ENCODE data around the gene ABO.
"Not testable (repeated sequence)": the region's sequence is repeated elsewhere in the genome, so short reads cannot be mapped to it uniquely, and the experiment has no call there.

The ABO gene

DNA sequence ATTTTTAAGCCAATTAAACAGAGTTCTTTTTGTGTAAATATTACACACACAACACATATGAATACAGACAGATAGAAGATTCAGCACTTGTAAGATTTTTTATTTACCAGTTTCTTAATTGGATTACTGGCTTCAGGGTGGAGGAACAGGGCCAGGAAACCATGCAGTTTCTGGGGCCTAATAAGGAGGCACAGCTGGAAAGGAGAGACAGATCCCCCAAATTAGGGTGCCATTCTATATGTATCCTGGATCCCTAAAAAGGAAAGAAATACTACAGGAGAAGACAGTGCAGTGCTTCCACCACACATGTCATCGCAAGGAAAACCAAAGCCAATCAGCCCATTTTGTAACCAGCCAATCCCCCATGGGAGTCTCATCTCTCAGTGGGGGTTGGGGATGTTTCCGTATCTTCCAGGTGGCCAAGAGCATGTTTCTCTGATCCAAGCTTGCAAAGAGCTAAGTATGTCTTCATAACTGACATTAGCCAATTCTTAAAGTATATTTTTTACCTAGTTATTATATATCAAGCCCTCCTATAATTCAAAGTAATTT, 15.8 kb upstream of the ABO start:
- DNase-seq (ENCODE audit: extremely low read depth in 1 of 2, low read depth in 1 of 2), result no peak

- DNase-seq (ENCODE audit: extremely low read depth in 1 of 2, low read depth in 1 of 2), result no peak
Observed at GRCh38 chr9:133286523-133286922, 11.5 kb upstream of the ABO start.

- no peak for DNase-seq (ENCODE audit: extremely low read depth in 1 of 2, low read depth in 1 of 2)
Observed at GRCh38 chr9:133285252-133285775, 10.3 kb upstream of the ABO start.

- no peak for DNase-seq (ENCODE audit: extremely low read depth in 1 of 2, low read depth in 1 of 2)
Observed at GRCh38 chr9:133284362-133284761, 9.4 kb upstream of the ABO start.

GRCh38 chr9:133283255-133284032, 8.4 kb upstream of the ABO start:
- DNase-seq (ENCODE audit: extremely low read depth in 1 of 2, low read depth in 1 of 2), result not testable (repeated sequence)

GRCh38 chr9:133282464-133283238, 7.7 kb upstream of the ABO start:
- DNase-seq (ENCODE audit: extremely low read depth in 1 of 2, low read depth in 1 of 2), result no peak

DNA sequence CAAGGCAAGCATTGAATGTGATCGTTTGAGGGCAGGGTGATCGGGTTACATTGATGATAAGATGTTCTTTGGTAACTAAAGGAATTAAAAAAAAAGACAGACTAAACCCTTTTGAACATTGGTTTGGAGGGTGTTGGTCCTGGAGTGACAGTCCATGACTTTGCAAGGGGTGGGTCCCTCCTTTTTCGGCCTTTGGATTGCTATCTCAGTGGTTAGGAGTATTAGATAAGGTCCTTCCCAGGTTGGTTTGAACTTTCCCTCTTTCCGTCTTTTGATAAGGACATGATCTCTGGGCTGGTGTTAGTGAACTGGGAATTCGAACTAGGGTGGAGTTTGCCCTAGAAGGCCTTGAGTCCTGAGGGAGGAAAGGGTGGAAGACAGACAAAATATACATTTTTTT, 5.4 kb upstream of the ABO start:
- DNase-seq (ENCODE audit: extremely low read depth in 1 of 2, low read depth in 1 of 2), result no peak

GRCh38 chr9:133278161-133279114, 3.4 kb upstream of the ABO start:
- DNase-seq (ENCODE audit: extremely low read depth in 1 of 2, low read depth in 1 of 2), result no peak

- no peak for DNase-seq (ENCODE audit: extremely low read depth in 1 of 2, low read depth in 1 of 2)
Observed at GRCh38 chr9:133277467-133277866, 2.5 kb upstream of the ABO start.

DNA sequence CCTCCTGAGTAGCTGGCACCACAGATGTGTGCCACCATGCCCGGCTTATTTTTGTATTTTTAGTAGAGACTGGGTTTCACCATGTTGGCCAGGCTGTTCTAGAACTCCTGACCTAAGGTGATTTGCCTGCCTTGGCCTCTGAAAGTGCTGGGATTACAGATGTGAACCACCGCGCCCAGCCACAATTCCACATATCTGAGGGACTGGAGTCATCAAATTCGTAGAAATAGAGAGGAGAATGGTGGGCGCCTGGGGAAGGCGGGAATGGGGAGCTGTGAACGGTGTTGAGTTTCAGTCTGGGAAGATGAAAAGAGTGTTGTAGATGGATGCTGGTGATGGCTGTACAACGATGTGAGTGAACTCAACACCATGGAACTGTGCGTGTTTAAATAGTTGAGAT, 1.9 kb upstream of the ABO start:
- DNase-seq (ENCODE audit: extremely low read depth in 1 of 2, low read depth in 1 of 2), result no peak

- DNase-seq (ENCODE audit: extremely low read depth in 1 of 2, low read depth in 1 of 2), result no peak
Observed at GRCh38 chr9:133276001-133276884, 1.2 kb upstream of the ABO start.

DNA sequence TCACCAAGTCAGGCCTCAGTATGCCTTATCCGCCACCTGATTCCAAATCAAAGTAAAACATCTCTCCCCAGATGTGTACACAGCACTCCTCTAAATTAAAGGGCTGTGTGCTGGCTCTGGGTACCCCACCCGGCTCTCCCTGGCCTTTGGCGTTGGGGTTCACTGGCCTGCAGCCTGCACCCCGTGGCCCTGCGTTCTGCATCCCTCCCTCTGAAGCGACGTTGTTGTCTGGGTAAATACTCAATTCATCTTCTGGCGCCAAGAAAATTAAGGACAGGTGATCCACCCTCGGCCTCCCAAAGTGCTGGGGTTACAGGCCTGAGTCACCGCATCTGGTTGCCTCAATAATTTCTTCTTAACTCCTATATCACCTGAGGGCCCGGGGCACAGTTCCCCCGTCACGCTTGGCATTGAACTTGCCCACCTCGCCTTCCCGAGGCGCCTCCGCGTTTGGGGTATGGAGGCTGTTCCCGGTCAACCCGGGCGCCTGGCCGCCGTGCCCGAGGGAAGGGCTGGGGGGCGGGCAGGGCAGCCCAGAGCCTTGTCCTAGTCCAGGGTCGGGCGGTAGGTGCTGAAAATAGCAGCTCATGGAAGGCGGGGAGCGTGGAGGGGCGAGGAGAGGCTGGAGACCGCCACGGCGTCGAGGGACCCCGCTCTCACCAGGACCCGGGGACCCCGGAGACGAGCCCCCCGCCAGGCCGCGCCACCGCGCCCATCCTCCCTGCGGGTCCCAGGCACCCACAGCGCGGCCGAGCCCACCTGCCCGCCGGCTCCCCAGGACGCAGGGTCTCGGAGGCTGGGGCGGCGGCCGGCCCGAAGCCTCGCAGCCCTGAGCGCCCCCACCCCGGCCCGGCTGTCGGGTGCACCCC, 531 bp downstream of the ABO start:
- no peak for DNase-seq (ENCODE audit: extremely low read depth in 1 of 2, low read depth in 1 of 2)

- DNase-seq (ENCODE audit: extremely low read depth in 1 of 2, low read depth in 1 of 2), result no peak
Observed at GRCh38 chr9:133273819-133274218, 1.2 kb downstream of the ABO start.

- no peak for DNase-seq (ENCODE audit: extremely low read depth in 1 of 2, low read depth in 1 of 2)
Observed at GRCh38 chr9:133273098-133273497, 1.9 kb downstream of the ABO start.

DNA sequence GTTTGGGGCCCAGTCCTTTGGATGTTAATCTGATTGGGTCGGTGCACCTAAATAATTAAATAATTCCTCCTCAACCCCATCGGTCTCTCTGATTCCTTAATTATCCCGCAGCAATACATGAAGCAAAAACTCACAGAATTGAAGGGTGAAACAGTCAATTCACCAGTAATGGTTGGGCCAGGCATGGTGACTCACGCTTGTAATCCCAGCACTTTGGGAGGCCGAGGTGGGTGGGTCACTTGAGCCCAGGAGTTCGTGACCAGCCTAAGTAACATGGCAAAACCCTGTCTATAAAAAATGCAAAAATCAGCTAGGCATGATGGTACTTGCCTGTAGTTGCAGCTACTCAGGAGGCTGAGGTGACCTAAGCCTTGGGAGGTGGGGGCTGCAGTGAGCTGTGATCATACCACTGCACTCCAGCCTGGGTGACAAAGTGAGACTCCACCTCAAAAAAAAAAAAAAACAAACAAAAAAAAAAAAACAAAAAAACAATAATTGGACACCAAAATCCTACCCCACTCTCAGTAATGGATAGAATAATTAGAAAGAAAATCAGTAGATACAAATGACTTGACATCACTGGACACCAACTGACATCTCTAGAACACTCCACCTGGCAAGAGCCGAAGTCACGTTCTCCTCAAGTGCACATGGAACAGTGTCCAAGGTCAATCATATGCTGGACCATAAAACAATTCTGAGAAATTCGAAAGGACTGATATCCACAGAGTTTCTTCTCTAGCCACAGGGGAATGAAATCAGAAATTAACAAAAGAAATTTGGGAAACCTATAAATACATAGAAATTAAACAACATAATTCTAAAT, 5.3 kb downstream of the ABO start:
- no peak for DNase-seq (ENCODE audit: extremely low read depth in 1 of 2, low read depth in 1 of 2)

DNA sequence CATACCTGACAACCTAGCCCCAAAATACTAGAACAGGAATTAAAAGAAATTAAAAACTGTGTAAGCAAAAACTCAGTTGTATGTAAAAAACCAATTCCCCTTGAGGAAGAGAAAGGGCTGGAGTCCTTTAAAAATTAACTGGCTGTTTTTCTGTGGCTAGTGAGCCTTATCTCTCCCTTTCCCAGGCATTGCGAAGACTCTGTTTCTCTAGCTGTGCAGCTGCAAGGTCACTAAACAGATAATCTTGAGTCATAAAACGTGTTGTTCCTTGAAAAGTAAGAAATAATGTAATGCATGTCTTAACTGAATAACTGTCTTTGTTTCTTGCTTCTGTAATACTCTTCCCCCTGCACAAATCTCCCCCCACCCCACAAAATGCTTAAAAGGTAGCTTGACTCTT, 5.9 kb downstream of the ABO start:
- not testable (repeated sequence) for DNase-seq (ENCODE audit: extremely low read depth in 1 of 2, low read depth in 1 of 2)

DNA sequence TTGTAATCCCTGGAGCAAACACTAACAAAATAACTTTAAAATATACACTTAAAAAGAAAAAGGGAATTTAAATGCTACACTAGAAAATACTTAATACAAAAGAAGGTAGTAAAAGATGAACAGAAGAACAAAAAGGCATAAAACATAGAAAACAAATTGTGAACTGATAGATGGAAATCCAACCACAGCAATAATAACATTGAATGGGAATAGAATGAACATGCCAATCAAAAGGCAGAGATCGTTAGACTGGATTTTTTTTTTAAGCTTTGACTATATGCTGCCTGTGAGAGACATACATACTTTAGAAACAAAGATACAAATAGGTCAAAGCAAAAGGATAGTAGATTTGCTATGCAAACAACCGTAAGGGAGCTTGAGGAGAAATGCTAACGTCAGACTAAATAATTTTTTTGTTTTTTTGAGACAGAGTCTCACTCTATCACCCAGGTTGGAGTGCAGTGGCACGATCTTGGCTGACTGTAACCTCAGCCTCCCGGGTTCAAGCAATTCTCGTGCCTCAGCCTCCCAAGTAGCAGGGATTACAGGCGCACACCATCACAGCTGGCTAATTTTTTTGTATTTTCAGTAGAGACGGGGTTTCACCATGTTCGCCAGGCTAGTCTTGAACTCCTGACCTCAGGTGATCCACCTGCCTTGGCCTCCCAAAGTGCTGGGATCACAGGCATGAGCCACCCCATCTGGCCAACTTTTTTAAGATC, 6.5 kb downstream of the ABO start:
- no peak for DNase-seq (ENCODE audit: extremely low read depth in 1 of 2, low read depth in 1 of 2)

All from stimulated activated CD8-positive, alpha-beta memory T cell treated with anti-CD3 and anti-CD28 coated beads, Interleukin-7, amount 100 ng/mL, for 48 hours (primary cell).